RPMI7951 (cell line): Measurements from ENCODE around the gene SUCO. TPM values are rescaled to one million over a fixed set of nuclear protein-coding genes. Genes with fewer than 3 reads are reported as not detected.

ENCODE experiments used
- DNase-seq: peaks from one replicate; pipeline ENCODE4 v3.0.0-alpha.2; 2012; ENCODE audit warnings: low read depth
- total RNA-seq: library from RNA; depleted of rRNA; stranded (reverse); fragments of >200 nt; shearing (Covaris generic); gene quantifications from 2 replicates; pipeline ENCODE4 v1.2.3, GENCODE V29; 2014; rRNA removed

SUCO gene
- total RNA-seq, 1 experiment from 2014 or later, result 23.4 TPM

- DNase-seq, result no peak
These were observed 113.7 kb downstream of the SUCO start for GRCh38 chr1:172646653-172647052.

GRCh38 chr1:172647110-172647564 lies 114.2 kb downstream of the SUCO start:
- DNase-seq, result peak; percentile 56

- no peak for DNase-seq
These were observed 115.0 kb downstream of the SUCO start for GRCh38 chr1:172647987-172648386.

- DNase-seq, result no peak
These were observed 117.7 kb downstream of the SUCO start for GRCh38 chr1:172650474-172651193.

GRCh38 chr1:172653015-172653709 lies 120.2 kb downstream of the SUCO start:
- DNase-seq, result peak; percentile 61

- DNase-seq, result peak; percentile 75
These were observed 121.6 kb downstream of the SUCO start for GRCh38 chr1:172654535-172654934.

- DNase-seq, result no peak
These were observed 123.6 kb downstream of the SUCO start for GRCh38 chr1:172656576-172656975.

- DNase-seq, result no peak
These were observed 124.6 kb downstream of the SUCO start for GRCh38 chr1:172657586-172657985.

- DNase-seq, result no peak
These were observed 126.0 kb downstream of the SUCO start, which contains the start of gene FASLG for GRCh38 chr1:172658871-172659453. FASLG (plus strand) TSS chr1:172659103; CDS start chr1:172659202, 99 bp downstream.

- DNase-seq, result no peak
These were observed 128.2 kb downstream of the SUCO start for GRCh38 chr1:172661107-172661506.

Other genes with a start within 250 kb of the SUCO start
- not detected in 2 replicates for gene C1orf105, start 112.5 kb upstream of the SUCO start, total RNA-seq
- 36.3 and 40.9 TPM in 2 replicates for gene PIGC, start 89.1 kb upstream of the SUCO start, total RNA-seq
- not detected in 2 replicates for gene FASLG, start 126.0 kb downstream of the SUCO start, total RNA-seq